H1 (cell line): ENCODE measurements around the gene ZFPL1. TPM values are rescaled to one million over a fixed set of nuclear protein-coding genes. Genes with fewer than 3 reads are reported as not detected.

Experiments
- CTCF ChIA-PET: fragments of 300-600 bp; sonication (Branson Sonifier 250); formaldehyde crosslinking; loops from one replicate; lab custom pipeline; 2021; ENCODE audit not compliant: partially characterized antibody; lab: Charles Lee
- POLR2A ChIA-PET: fragments of 300-600 bp; sonication (Branson Sonifier 250); formaldehyde crosslinking; loops from one replicate; lab custom pipeline; 2021; ENCODE audit warnings: inconsistent platforms; ENCODE audit not compliant: partially characterized antibody; lab: Charles Lee
- DNase-seq, 2 experiments: peaks; one replicate each; pipeline versions ENCODE4 v3.0.0 to v3.0.0-alpha.2; 2010 to 2022; ENCODE audit warnings: low spot score in 2 of 2, low read depth in 1 of 2, mixed read lengths in 1 of 2
- FAIRE-seq: peaks from 2 replicates; lab custom pipeline; 2011; peaks lifted over from hg19 to GRCh38; lab: Jason Lieb, UNC
- H2AFZ ChIP-seq: 2 replicates; pipeline ENCODE4 v1.8.1; 2012; ENCODE audit warnings: low read length, inconsistent platforms
- H2AK5ac ChIP-seq: 2 replicates; pipeline ENCODE4 v1.6.1; 2013; ENCODE audit warnings: low read depth, low read length
- H2BK120ac ChIP-seq: replicated peaks from 2 replicates; pipeline ENCODE3; 2013; ENCODE audit warnings: low read depth, low read length, inconsistent platforms
- H2BK12ac ChIP-seq: 2 replicates; pipeline ENCODE4 v1.6.1; 2013; ENCODE audit warnings: low read depth, low read length
- H2BK15ac ChIP-seq: 2 replicates; pipeline ENCODE4 v1.6.1; 2013; ENCODE audit warnings: low read length
- H2BK20ac ChIP-seq: 2 replicates; pipeline ENCODE4 v1.6.1; 2013; ENCODE audit warnings: low read length
- H2BK5ac ChIP-seq: 2 replicates; pipeline ENCODE4 v1.6.1; 2013; ENCODE audit warnings: low read depth, low read length
- H3K14ac ChIP-seq: 2 replicates; pipeline ENCODE4 v1.6.1; 2013; ENCODE audit warnings: inconsistent platforms; ENCODE audit not compliant: insufficient read length
- H3K18ac ChIP-seq: 2 replicates; pipeline ENCODE4 v1.6.1; 2013; ENCODE audit warnings: low read length; ENCODE audit errors: extremely low read depth
- H3K23ac ChIP-seq: 2 replicates; pipeline ENCODE4 v1.6.1; 2013; ENCODE audit warnings: inconsistent platforms; ENCODE audit not compliant: insufficient read length
- H3K23me2 ChIP-seq: 2 replicates; pipeline ENCODE4 v1.6.1; 2013; ENCODE audit warnings: low read depth, low read length
- H3K27ac ChIP-seq: 2 replicates; pipeline ENCODE4 v1.6.1; 2011; ENCODE audit warnings: low read depth, low read length, inconsistent platforms
- H3K27me3 ChIP-seq, 4 experiments: replicated peaks in 1 of 4; 1 replicate in 1 of 4; 2 replicates in 3 of 4; pipeline versions ENCODE4 v1.6.1 to v1.8.1; 2011 to 2013; ENCODE audit warnings: low read length in 3 of 4, mild to moderate bottlenecking in 3 of 4, inconsistent platforms in 2 of 4, mixed read lengths in 2 of 4, moderate library complexity in 1 of 4; ENCODE audit not compliant: control insufficient read depth in 3 of 4, insufficient read depth in 3 of 4; ENCODE audit errors: extremely low read depth in 1 of 4
- H3K36me3 ChIP-seq, 4 experiments: 2 replicates each; pipeline versions ENCODE4 v1.6.1 to v1.8.1; 2011 to 2013; ENCODE audit warnings: mild to moderate bottlenecking in 4 of 4, low read length in 3 of 4, moderate library complexity in 2 of 4, control low read depth in 1 of 4, inconsistent platforms in 1 of 4; ENCODE audit not compliant: insufficient read depth in 4 of 4, control insufficient read depth in 2 of 4
- H3K4ac ChIP-seq: replicated peaks from 2 replicates; pipeline ENCODE3; 2013; ENCODE audit warnings: low read length, low read depth, mixed read lengths, inconsistent platforms; ENCODE audit not compliant: insufficient read length
- H3K4me1 ChIP-seq, 4 experiments: replicated peaks in 1 of 4; 1 replicate in 1 of 4; 2 replicates in 3 of 4; pipeline versions ENCODE4 v1.6.1 to v1.8.1; 2011 to 2013; ENCODE audit warnings: low read length in 3 of 4, inconsistent platforms in 2 of 4, mixed read lengths in 1 of 4; ENCODE audit not compliant: insufficient read depth in 4 of 4, control insufficient read depth in 3 of 4
- H3K4me2 ChIP-seq, 2 experiments: 2 replicates each; pipeline versions ENCODE4 v1.6.1 to v1.8.1; 2011 to 2013; ENCODE audit warnings: low read depth in 2 of 2, low read length in 2 of 2, control low read depth in 1 of 2, inconsistent platforms in 1 of 2, mild to moderate bottlenecking in 1 of 2; ENCODE audit not compliant: insufficient read depth in 1 of 2
- H3K4me3 ChIP-seq, 4 experiments: fragments of 200-600, 300-600 bp in 1 of 4; sonication (generic), shearing (Covaris generic), sonication (Bioruptor Twin) in 1 of 4; 2 replicates each; pipeline versions ENCODE4 v1.5.1 to v1.8.1; 2011 to 2016; ENCODE audit warnings: low read length in 4 of 4, low read depth in 3 of 4, control low read depth in 2 of 4, inconsistent platforms in 2 of 4, mild to moderate bottlenecking in 2 of 4, mixed read lengths in 1 of 4, moderate library complexity in 1 of 4; ENCODE audit not compliant: insufficient read depth in 2 of 4; ENCODE audit errors: extremely low read depth in 1 of 4
- H3K56ac ChIP-seq: replicated peaks from 2 replicates; pipeline ENCODE3; 2013; ENCODE audit warnings: low read depth, mild to moderate bottlenecking, mixed read lengths, low read length, inconsistent platforms; ENCODE audit not compliant: insufficient read length
- H3K79me1 ChIP-seq: 2 replicates; pipeline ENCODE4 v1.6.1; 2013; ENCODE audit warnings: low read depth, low read length, control low read depth
- H3K79me2 ChIP-seq, 2 experiments: 2 replicates each; pipeline versions ENCODE4 v1.6.1 to v1.8.1; 2012 to 2013; ENCODE audit warnings: low read length in 2 of 2, mild to moderate bottlenecking in 2 of 2, inconsistent platforms in 1 of 2; ENCODE audit not compliant: insufficient read depth in 2 of 2, control insufficient read depth in 1 of 2
- H3K9ac ChIP-seq, 4 experiments: replicated peaks in 1 of 4; 1 replicate in 1 of 4; 2 replicates in 3 of 4; pipeline versions ENCODE4 v1.6.1 to v1.8.1; 2011 to 2013; ENCODE audit warnings: low read depth in 3 of 4, low read length in 3 of 4, control low read depth in 2 of 4, mild to moderate bottlenecking in 2 of 4, moderate library complexity in 2 of 4, inconsistent platforms in 1 of 4; ENCODE audit errors: extremely low read depth in 1 of 4
- H3K9me3 ChIP-seq, 2 experiments: 2 replicates each; pipeline versions ENCODE4 v1.6.1 to v1.8.1; 2012 to 2013; ENCODE audit warnings: mild to moderate bottlenecking in 2 of 2, moderate library complexity in 2 of 2, control low read depth in 1 of 2, inconsistent platforms in 1 of 2, low read depth in 1 of 2, low read length in 1 of 2, mixed read lengths in 1 of 2; ENCODE audit not compliant: insufficient read depth in 2 of 2
- H4K20me1 ChIP-seq, 2 experiments: replicated peaks in 1 of 2; 2 replicates each; pipeline versions ENCODE3 to v1.8.1; 2011 to 2013; ENCODE audit warnings: inconsistent platforms in 2 of 2, low read length in 2 of 2, mild to moderate bottlenecking in 1 of 2; ENCODE audit not compliant: insufficient read depth in 2 of 2, control insufficient read depth in 1 of 2
- H4K5ac ChIP-seq: 2 replicates; pipeline ENCODE4 v1.6.1; 2013; ENCODE audit warnings: low read length, low read depth, mixed read lengths, inconsistent platforms; ENCODE audit not compliant: insufficient read length
- H4K8ac ChIP-seq: 2 replicates; pipeline ENCODE4 v1.8.0; 2013; ENCODE audit warnings: mild to moderate bottlenecking, moderate library complexity, low read length, inconsistent platforms; ENCODE audit not compliant: insufficient read depth; ENCODE audit errors: extremely low read depth
- H4K91ac ChIP-seq: replicated peaks from 2 replicates; pipeline ENCODE3; 2013; ENCODE audit warnings: low read length, mixed read lengths, inconsistent platforms; ENCODE audit not compliant: insufficient read length
- POLR2A ChIP-seq, 2 experiments: IDR thresholded peaks; 1 replicate in 1 of 2; 2 replicates in 1 of 2; pipeline ENCODE4 v1.6.1; 2011; ENCODE audit warnings: low read depth in 2 of 2, low read length in 2 of 2, mild to moderate bottlenecking in 2 of 2; ENCODE audit errors: control extremely low read depth in 1 of 2
- RBBP5 ChIP-seq: IDR thresholded peaks from 2 replicates; pipeline ENCODE4 v1.7.1; 2012; ENCODE audit warnings: low read depth, mild to moderate bottlenecking, inconsistent platforms, low read length, moderate library complexity, borderline replicate concordance
- WGBS, 2 experiments: shearing (Covaris generic) in 1 of 2; methylation state at CpG; one replicate each; pipeline versions ENCODE4 v1.1.6 to v1.1.7; 2013 to 2015; ENCODE audit warnings: low lambda C conversion rate in 2 of 2, mixed read lengths in 2 of 2, inconsistent platforms in 1 of 2, low coverage in 1 of 2, missing lambda C conversion rate in 1 of 2; ENCODE audit not compliant: insufficient replicate concordance in 2 of 2, insufficient coverage in 1 of 2, insufficient read length in 1 of 2; ENCODE audit errors: extremely low coverage in 1 of 2, missing lambda C conversion rate in 1 of 2; 5-methylcytosine and 5-hydroxymethylcytosine counted together
- polyA plus RNA-seq, 7 experiments: library from polyadenylated mRNA; depleted of rRNA in 3 of 7; stranded (reverse) in 5 of 7; unstranded in 2 of 7; fragments of >200 nt in 5 of 7; fragments of 200-250 nt in 2 of 7; gene quantifications; 1 replicate in 5 of 7; 2 replicates in 1 of 7; 4 replicates in 1 of 7; pipeline versions ENCODE4 v1.2.1 to v1.2.3, GENCODE V29; 2011 to 2013; ENCODE audit warnings: missing spikeins in 2 of 7, mixed read lengths in 2 of 7
- total RNA-seq: library from RNA; stranded (reverse); fragmentation: NEBNext Ultra II Directional; extraction: Animal tissue kit (Norgen Biotek cat#: 25700); gene quantifications from 2 replicates; pipeline ENCODE4 v1.2.1, GENCODE V29; 2021

The ZFPL1 gene
- total and polyA plus RNA-seq, 2 of the 8 experiments (the other 6 are each of a cell fraction or from before 2014, with no cell fraction given) = 21.5 to 76.8 TPM

GRCh38 chr11:65102142-65103095, 18.4 kb downstream of the ZFPL1 start:
- no peaks in the 10 kb centered on the region for H3K27me3 ChIP-seq
- no peak overlapping the region for H3K9ac ChIP-seq
- no peak overlapping the region for H4K5ac ChIP-seq
- TF ChIP-seq POLR2A (IDR thresholded peaks at IDR 0.05; ENCODE audit: control extremely low read depth in 1 of 2, low read depth in 2 of 2, low read length in 2 of 2) (no peak), RBBP5 (no peak)
- H3K56ac ChIP-seq = no peak overlapping the region
- H2AK5ac ChIP-seq = no peak overlapping the region
- no peak overlapping the region for H4K8ac ChIP-seq
- no peak overlapping the region for H3K14ac ChIP-seq
- no peak overlapping the region for H3K4me2 ChIP-seq
- no peak for DNase-seq
- no peak overlapping the region for H3K23ac ChIP-seq
- CTCF ChIA-PET = interaction anchor here (1.0 to 1.8 kb wide), 7 partner anchors 8 to 57 kb away, joined by 3 to 11 read pairs (median 3); partner anchors contain the start of genes TM7SF2 and ZNHIT2
- WGBS, 2 experiments = 89% methylated on average over 8 of the region's 8 CpGs; no CpG with 5 or more reads in 1 of the 2 experiments
- no peak overlapping the region for H2AFZ ChIP-seq
- peaks cover 0 to 8% of the 10 kb centered on the region in 2 experiments for H4K20me1 ChIP-seq
- no peaks in the 10 kb centered on the region for H3K23me2 ChIP-seq
- POLR2A ChIA-PET = interaction anchor here (1.2 to 3.7 kb wide), 9 partner anchors 10 to 30 kb away, joined by 3 to 31 read pairs (median 5); partner anchors contain the start of genes FAU, MRPL49, TM7SF2 and ZNHIT2
- H3K79me1 ChIP-seq = peaks cover 5% of the 10 kb centered on the region; the same call in 1 of the 2 replicates
- no peak overlapping the region for H4K91ac ChIP-seq
- H2BK120ac ChIP-seq = no peak overlapping the region
- no peaks in the 10 kb centered on the region for H3K4me1 ChIP-seq
- H2BK20ac ChIP-seq = no peak overlapping the region
- H3K4ac ChIP-seq = no peak overlapping the region
- H3K79me2 ChIP-seq = peaks cover 0 to 6% of the 10 kb centered on the region in 2 experiments; a peak in 1 of 4 replicates
- H3K36me3 ChIP-seq = peaks cover 0 to 3% (median under 1%) of the 10 kb centered on the region in 4 experiments; a peak in 2 of 8 replicates
- no peak overlapping the region for H3K27ac ChIP-seq
- H3K18ac ChIP-seq = no peak overlapping the region
- H2BK5ac ChIP-seq = no peak overlapping the region
- no peaks in the 10 kb centered on the region for H3K9me3 ChIP-seq
- H2BK12ac ChIP-seq = no peak overlapping the region
- FAIRE-seq = no peak
- H3K4me3 ChIP-seq = no peak overlapping the region
- no peak overlapping the region for H2BK15ac ChIP-seq
